Measurements from ENCODE around the gene SPATA3. TPM values are rescaled to one million over a fixed set of nuclear protein-coding genes. Genes with fewer than 3 reads are reported as not detected.
"Not testable (repeated sequence)": the region's sequence is repeated elsewhere in the genome, so short reads cannot be mapped to it uniquely, and the experiment has no call there.

Gene SPATA3
- total RNA-seq, 1 donor from 2014 or later = not detected

DNA sequence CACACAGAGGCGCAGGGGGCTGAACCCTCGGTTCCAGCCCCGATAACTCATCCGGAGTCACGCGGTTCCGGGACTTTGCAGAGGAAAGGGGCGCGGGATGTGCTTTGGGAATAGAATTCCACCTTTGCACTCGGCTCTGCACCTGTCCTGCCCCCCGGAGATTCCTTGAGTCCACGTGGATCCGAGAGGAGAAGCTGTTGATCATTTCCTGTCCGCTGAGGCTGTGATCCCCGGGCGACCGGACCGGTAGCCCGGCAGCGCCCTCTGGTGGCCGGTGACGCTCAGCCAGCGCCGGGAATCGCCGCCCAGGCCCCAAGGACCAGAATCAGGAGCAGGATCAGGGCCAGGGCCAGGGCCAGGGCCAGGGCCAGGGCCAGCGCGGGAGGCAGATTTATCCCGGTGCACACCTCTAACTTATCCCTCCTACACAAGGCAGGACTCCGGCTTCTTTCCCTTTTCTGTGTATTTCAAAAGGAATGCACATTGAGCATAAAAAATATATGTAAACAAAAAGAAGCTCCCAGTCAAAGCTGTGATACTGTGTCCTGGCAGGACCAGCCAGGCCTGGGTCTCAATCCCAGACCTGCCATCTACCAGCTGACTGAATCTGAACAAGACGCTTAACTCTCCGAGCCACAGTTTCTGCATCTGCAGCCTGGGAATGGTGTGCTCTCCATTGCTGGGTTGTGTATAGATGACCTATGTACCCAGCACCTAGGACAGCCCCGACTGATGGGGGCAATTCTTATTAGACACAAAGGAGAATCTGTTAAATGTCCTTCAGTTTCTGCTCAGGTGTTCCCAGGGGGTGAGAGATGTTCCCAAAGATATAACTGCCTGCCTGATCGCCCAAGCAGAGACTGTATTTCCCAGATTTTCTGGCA is 8.5 kb upstream of the SPATA3 start:
- intact Hi-C loops (cut with DNase I) = loop anchor here (5.0 kb wide), 1 partner anchor 165 kb away; no protein-coding TSS in a partner anchor
- DNase-seq (ENCODE audit: low spot score) (peak; percentile 91), ATAC-seq (peak; percentile 86)

DNA sequence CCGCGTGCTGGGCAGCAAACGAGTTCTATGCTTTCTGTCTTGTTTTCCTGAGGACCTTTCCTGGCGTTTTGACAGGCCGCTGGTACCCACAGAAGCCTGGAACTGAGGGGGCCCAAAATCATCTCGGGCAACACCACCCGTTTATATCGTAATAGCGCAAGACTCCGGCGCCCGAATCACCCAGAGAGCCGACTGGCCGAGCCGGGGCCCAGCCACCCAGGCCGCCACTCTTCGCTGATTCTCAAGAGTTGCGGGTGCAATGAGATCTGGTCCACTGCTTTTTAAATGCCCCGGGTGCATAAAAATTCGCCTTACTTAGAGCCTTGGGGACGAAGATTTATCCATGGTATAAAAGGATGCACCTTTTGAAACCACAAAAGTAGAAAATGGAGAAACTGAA is 6.2 kb upstream of the SPATA3 start:
- intact Hi-C loops (cut with DNase I) = loop anchor here (5.0 kb wide), 1 partner anchor 167 kb away; no protein-coding TSS in a partner anchor
- ATAC-seq (no peak), DNase-seq (ENCODE audit: low spot score) (no peak)

DNA sequence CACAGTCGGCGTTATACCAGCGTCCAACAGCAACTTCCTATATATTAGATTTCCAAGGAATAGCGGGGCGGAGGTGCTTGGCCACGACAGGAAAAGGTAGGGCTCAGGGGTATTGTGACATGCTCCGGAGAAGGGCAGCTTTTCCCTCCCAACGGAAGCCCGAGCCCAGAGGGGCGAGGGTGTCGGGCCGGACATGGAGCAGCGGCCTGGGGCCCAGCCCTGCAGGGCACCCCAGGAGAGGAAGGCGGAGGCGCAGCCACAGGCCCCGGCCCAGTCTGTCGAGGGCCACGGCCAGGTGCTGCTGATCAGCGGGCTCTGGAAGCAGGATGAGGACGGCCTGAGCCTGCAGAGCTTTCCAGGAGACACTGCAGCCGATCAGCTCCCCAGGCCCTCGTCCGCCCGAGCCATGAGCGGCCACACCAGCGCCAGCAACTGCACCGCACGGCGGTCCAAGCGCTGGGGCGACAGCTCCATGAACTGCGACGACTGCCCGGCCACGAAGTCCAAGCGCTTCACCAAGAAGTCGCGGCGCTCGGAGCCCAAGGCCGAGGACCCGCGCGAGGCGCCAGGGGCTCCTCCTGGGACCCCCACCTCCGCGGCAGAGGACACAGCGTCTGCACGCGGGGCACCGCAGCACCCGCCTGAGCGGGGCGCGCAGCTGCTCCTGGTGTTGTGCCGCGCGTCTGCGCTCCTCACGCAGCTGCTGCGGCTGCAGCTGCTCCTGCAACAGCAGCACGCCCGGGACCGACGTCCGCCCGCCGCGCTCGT is 5.6 kb upstream of the SPATA3 start:
- no peak for DNase-seq (ENCODE audit: low spot score)
- ATAC-seq = no peak
- intact Hi-C loops (cut with DNase I) = no loop called here

DNA sequence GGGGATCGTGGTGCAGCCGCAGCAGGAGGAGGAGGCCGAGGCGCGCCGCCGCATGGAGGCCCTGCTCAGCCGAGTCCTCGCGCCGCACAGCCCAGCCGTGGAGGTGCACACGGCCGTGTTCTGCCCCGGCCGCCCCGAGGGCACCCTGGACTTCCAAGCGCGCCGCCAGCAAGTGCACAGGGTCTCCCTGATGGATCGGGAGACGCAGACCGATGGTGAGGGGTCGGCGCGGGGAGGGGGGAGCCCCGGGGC is 5.1 kb upstream of the SPATA3 start:
- no peak for DNase-seq (ENCODE audit: low spot score)
- no peak for ATAC-seq
- intact Hi-C loops (cut with DNase I) = no loop called here

DNA sequence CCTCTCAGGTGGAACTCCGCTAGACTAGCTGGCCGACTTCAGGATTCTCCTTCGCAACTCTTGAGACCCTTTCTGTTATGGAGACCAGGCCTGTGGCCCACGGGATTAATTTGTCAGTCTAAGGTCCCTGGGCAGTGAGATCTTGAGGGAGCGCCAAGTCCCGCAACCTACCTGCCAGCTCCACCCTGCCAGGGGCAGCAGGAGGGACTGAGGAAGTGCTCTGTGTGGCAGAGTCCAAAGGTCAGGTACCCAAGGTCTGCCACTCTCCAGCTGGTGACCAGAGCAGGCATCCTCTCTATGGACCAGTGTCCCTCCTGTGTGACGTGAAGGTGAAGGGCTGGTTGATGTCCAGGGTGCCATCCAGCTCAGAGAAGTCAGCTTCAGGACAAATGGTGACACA is 4.3 kb upstream of the SPATA3 start:
- intact Hi-C loops (cut with DNase I) = no loop called here
- no peak for DNase-seq (ENCODE audit: low spot score)
- ATAC-seq = no peak

DNA sequence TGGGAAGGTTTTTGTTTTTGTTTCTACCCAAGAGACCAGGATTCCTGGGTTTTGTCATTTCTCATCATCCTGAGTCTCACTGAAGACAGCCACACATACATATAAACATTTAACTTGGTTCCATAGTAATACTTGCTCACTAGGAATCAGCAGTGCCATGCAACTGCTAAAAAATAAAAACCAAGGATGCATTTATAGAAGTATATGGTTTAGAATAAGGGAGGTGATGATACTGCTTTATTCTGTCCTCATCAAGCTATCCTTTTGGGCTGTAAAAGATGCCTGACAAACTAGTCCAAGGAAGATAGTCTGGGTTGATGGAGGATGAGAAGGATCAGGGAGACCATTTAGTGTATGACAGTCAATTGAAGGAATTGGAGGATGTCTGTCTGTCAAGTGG is 740 bp downstream of the SPATA3 start:
- ATAC-seq (no peak), DNase-seq (ENCODE audit: low spot score) (no peak)
- intact Hi-C loops (cut with DNase I) = no loop called here

DNA sequence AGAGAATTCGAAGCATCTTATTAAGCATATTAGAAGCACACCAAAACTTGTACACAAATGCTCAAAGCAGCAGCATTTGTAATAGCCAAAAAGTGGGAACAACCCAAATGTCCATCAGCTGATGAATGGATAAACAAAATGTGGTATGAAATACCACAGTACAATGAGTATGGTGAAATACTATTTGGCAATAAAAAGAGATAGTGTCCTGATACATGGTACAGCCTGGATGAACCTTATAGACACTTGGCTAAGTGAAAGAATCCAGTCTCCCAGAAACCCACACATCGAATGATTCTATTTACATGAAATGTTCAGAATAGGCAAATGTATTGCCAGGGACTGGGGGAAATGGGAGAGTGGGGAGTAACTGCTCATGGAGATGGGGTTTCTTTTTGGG is 3.0 kb downstream of the SPATA3 start:
- intact Hi-C loops (cut with DNase I) = no loop called here
- ATAC-seq = no peak
- no peak for DNase-seq (ENCODE audit: low spot score)

DNA sequence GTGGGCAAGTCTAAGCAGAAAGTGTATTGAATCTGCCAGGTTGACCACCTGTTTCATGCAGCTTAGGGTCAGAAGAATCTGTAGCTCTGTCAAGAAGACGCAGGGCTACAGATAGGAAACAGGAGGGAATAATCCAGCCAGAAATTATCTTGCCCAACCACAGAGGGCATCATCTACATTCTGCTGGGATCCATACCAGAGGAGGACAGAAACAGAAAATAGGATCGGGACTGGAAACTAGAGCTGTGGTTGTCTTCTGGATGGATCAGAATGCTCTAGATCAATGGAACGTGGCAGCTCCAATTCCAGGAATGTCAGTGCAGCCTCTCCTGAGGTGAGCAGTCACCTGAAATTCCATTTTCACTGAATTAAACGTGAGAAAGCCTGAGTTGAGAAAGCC is 3.6 kb downstream of the SPATA3 start:
- DNase-seq (ENCODE audit: low spot score) (no peak), ATAC-seq (no peak)
- intact Hi-C loops (cut with DNase I) = no loop called here

DNA sequence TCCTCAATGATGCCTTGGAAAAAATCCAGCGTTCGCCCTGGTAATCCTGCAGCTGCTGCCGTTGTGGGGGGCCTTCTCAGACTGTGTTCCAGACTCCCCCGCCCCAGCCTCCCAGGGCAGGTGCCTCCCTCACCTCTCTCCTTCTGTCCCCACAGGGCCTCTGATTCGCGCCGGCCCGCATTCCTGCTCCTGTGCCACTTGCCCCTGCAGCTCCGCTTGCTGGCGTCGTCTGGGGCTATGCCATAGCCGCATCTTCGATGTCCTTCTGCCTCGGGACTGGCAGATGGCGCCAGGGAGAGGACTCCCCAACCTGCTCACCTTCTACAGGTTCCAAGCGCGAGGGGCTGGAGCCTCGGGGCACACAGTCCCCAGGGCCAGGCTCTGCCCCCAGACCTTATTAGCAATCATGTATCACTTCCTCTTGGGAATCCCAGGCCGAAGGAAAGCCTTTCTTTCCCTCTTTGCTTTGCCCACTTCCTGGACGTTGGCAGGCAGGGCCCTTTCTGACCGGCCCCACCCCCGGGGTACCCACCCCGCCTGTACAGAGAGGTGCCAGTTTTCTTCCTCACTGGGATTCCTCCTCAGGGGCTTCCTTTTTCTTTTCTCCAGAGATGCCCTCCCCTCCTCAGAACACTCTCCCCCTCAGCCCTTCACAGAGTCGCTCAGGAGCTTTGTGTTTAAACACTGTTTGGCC is 4.4 kb downstream of the SPATA3 start:
- intact Hi-C loops (cut with DNase I) = no loop called here
- no peak for DNase-seq (ENCODE audit: low spot score)
- no peak for ATAC-seq

DNA sequence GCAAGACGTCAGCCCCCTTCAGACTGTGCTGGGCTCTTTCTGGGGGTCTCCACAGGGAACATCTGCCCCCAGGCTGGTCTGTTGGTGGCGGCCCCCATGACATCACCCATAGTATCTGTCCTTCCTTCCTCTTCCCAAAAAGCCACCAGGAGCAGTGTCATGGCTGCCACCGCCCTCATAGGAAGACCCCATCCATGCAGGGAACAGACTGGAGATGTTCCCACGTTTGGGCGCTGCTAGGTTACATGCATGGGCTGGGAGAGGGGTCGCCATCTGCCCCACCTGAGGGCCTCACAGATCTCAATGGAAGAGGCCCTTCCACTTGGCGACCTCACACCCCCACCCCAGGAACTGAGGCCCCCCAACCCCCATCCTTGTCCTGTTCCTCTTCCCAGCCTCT is 5.1 kb downstream of the SPATA3 start:
- intact Hi-C loops (cut with DNase I) = no loop called here
- DNase-seq (ENCODE audit: low spot score) (no peak), ATAC-seq (no peak)

DNA sequence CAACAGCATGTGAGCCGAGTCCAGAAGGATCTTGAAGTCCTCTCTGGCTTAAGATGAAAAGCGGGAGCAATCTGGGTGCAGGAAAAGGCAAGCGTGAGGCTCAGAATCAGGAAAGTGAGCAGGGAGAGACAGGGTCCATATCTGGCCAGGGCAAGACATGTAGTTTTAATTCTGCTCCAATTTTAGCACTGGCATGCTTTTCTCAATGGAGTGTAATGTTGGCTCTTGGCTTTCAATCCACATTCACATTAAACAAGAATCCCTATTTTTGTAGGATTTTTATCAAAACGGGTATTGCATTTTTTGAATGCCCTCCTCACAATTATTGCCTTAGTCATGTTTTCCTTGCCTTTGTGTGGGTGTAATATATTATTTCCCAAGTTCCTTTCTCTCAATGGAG is 6.0 kb downstream of the SPATA3 start:
- no peak for ATAC-seq
- no peak for DNase-seq (ENCODE audit: low spot score)
- intact Hi-C loops (cut with DNase I) = no loop called here

DNA sequence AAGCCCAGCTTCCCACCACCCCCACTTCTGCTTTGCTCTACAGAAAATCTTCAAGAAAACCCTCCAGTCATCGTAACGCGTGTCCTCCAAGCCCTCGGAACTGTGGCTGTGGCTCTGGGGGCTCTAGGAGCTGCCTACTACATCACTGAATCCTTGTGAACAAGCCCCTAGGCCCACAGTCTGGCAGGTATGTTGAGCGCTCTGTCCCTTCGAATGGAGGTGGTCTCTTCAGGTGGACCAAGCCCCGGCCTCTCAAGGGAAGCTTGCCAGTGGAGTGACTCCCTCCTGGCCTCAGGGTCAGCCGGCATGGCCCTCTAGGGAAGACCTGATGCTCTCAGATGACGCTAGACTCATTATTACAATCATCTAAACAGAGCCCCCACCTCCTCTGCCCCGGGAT is 6.7 kb downstream of the SPATA3 start:
- intact Hi-C loops (cut with DNase I) = no loop called here
- no peak for ATAC-seq
- no peak for DNase-seq (ENCODE audit: low spot score)

DNA sequence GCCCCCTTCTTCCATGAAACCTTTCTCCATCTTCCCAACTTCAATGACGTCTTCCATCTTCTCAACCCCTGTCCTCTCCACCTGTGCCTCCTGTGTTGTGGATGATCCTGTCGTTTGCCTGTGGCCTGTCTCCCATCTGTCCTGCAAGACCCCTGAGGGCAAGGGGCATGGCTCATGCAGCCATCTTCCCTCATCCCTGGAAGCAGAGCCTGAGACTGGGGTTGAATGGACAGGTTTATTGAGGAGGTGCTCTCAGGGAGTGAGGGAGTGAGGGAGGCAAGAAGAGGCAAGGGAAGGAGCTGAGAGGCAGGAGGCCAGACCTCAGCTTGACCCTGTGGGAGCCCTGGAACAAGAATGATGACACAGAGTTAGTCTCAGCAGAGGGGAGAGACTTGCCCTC is 7.3 kb downstream of the SPATA3 start:
- ATAC-seq = no peak
- intact Hi-C loops (cut with DNase I) = no loop called here
- DNase-seq (ENCODE audit: low spot score) = no peak

DNA sequence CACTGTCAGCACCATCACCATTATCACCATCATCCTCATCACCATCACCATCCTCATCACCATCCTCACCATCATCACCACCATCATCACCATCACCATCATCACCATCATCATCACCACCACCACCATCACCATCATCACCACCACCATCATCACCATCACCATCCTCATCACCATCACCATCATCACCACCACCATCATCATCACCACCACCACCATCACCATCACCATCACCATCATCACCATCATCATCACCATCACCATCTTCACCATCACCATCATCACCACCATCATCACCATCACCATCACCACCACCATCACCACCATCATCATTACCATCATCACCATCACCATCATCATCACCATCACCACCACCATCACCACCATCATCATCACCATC is 9.0 kb downstream of the SPATA3 start:
- intact Hi-C loops (cut with DNase I); ATAC-seq; DNase-seq (ENCODE audit: low spot score): not testable (repeated sequence)

DNA sequence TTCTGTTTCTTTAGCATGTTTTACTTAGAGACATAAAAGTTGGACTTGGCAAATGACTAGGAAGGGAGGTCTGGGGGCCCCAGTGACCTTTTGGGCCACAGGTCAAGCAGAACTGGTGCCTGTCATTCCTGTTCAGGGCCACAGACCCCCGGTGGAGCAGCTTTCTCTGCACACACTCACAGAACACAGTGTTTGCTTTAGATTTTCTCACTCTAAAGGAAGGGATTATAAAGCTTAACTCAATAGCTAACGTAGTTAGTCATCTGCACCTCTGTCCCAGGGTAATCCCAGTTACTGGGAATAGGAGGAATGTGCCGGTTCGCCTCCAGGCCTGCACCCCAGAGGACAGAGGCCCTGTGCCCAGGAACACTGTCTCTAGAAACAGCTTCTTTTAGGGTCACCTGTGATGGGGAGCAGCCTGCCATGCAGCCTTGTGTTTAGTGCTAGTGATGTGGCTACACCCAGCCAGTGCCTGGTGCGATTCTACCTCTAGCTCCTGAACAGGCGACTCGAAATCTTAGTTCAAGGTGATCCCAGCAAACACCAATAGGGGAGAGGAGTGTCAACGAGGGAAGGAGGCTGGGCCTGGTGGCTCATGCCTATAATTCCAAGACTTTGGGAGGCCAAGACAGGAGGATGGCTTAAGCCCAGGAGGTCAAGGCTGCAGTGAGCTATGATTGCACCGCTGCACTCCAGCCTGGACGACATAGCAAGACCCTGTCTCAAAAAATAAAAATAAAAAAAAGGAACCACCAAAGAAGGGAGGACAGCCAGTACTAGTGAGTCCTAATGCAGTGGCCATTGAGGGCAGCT is 11.6 kb downstream of the SPATA3 start:
- DNase-seq (ENCODE audit: low spot score) = no peak
- ATAC-seq = no peak
- intact Hi-C loops (cut with DNase I) = no loop called here

DNA sequence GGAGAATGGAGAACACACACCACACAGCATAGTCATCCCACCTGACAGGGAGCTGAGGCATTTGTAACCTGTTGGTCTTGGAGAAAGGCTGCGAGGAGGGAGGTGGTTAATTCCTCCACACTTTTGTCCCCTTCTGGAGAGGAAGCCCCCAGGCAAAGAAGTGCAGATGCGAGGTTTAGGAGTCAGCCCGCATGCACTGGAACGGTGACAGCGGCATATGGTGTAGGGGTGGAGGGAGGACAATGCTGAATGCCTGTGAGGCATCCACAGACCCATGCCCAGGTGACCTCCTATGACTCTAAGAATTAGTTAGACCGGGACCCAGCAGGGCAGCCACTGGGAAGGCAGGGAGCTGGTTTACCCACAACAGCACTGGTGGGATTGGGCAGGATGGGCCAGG is 12.2 kb downstream of the SPATA3 start:
- no peak for DNase-seq (ENCODE audit: low spot score)
- ATAC-seq = no peak
- intact Hi-C loops (cut with DNase I) = no loop called here

DNA sequence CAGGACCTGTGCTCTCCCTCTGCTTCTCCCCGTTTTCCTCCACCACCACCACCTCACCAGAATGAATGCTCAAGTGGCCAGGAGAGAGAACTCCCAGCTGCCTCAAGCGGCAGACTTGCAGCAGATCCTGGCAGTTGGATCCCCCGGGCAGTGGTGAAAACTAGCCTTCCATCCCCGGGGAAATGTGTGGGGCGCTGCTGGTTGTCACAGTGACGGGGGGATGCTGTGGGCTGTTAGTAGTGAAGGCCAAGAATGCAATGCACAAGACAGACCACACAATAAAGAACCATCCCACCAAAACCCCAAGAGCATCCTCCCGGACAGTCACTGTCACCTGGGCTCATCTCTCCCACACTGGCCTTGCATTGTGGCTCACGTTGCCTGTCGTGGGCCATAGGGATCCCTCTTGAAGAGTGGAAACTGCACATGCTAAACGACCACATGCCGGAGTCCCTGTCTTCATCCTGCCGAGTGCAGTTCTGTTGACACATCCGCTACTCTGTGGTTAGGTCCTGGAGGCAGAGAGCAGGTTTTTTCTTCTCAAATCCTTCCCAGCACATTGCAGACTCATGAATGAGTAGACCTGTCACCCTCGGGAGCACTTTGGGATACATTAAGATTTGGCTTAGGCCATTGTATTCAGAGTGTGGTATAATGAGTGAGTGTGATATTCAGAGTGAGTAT is 13.5 kb downstream of the SPATA3 start:
- DNase-seq (ENCODE audit: low spot score) (no peak), ATAC-seq (no peak)
- intact Hi-C loops (cut with DNase I) = no loop called here

DNA sequence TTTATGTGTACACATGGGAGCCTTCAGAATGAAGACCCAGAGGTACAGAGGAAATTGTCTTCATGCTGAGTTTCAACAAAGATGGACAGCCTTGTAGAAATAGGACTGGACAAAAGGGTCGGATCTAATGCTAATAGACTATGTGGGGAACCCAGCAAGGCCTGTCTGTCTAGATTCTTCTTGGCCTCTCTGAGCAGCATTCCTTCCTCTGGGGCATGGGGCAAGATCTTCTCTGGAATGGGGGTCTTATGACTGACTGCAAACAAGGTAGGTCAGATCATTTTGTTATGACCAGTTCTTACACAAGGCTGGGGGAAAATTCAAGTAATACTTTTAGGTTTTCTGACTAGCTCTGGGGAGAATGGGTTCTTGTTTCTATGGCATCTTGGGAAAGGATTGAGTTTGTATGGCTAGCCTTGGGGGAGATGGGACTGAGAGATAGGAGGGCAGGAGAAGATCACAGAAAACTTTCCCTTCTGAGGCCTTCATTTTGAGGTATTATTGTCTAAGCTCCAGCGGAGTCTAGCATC is 14.3 kb downstream of the SPATA3 start:
- ATAC-seq (no peak), DNase-seq (ENCODE audit: low spot score) (no peak)
- intact Hi-C loops (cut with DNase I) = no loop called here

Data from sciatic nerve (tissue), 2 donors.